Sigmoid colon (tissue), 4 donors: Measurements from ENCODE around the gene PTCSC3.

ENCODE experiments used
- CTCF ChIP-seq, 4 experiments: fragments of 450-650 bp in 3 of 4; fragments of 200-600 bp in 1 of 4; IDR thresholded peaks; one replicate each; pipeline ENCODE4 v1.5.1; 2016 to 2019; ENCODE audit warnings: antibody characterized with exemption in 4 of 4, mild to moderate bottlenecking in 3 of 4, moderate library complexity in 2 of 4
- POLR2AphosphoS5 ChIP-seq, 4 donors: sonication (generic); formaldehyde crosslinking; IDR thresholded peaks; one replicate each; pipeline ENCODE4 v1.6.1; 2017; ENCODE audit warnings: antibody characterized with exemption in 4 of 4

GRCh38 chr14:36217027-36217426 is 40.5 kb upstream of the PTCSC3 start:
- TF ChIP-seq POLR2AphosphoS5 (IDR thresholded peaks at IDR 0.05) (no peak), CTCF (IDR thresholded peaks at IDR 0.05) (no peak)
